Stimulated activated effector memory CD8-positive, alpha-beta T cell treated with anti-CD3 and anti-CD28 coated beads, Interleukin-12 subunit alpha, Interleukin-12 subunit beta, amount 100 ng/mL, for 72 hours (primary cell): ENCODE results near the gene PRSS56.
A peak's percentile ranks its signal among the peaks of the same experiment; 100 is the strongest.

Experiments
- ATAC-seq: fragments of 150-1000 bp; cut with Tn5 transposase; 2 replicates; pipeline ENCODE4 v1.10.0; 2021
- DNase-seq, 2 donors: peaks; one replicate each; pipeline ENCODE4 v3.0.0; 2021 to 2022; ENCODE audit warnings: low spot score in 2 of 2
- H3K27ac Mint-ChIP-seq: one replicate; pipeline ENCODE4 v1.8.0; 2022; ENCODE audit warnings: mild to moderate bottlenecking, mixed read lengths
- H3K36me3 Mint-ChIP-seq: one replicate; pipeline ENCODE4 v1.8.0; 2022; ENCODE audit warnings: mild to moderate bottlenecking, mixed read lengths
- H3K4me1 Mint-ChIP-seq: one replicate; pipeline ENCODE4 v1.8.0; 2022; ENCODE audit warnings: mixed read lengths
- H3K4me3 Mint-ChIP-seq: one replicate; pipeline ENCODE4 v1.8.0; 2022; ENCODE audit warnings: mild to moderate bottlenecking, mixed read lengths
- H3K9me3 Mint-ChIP-seq: one replicate; pipeline ENCODE4 v1.8.0; 2022; ENCODE audit warnings: mixed read lengths

Gene PRSS56

GRCh38 chr2:232492963-232493700 is 27.1 kb upstream of the PRSS56 start:
- peak overlapping the region; percentile 46 for H3K27ac Mint-ChIP-seq
- ATAC-seq (no peak), DNase-seq (no peak)
- no peak overlapping the region for H3K4me3 Mint-ChIP-seq
- H3K36me3 Mint-ChIP-seq: no peaks in the 10 kb centered on the region
- no peaks in the 10 kb centered on the region for H3K4me1 Mint-ChIP-seq
- H3K9me3 Mint-ChIP-seq: no peaks in the 10 kb centered on the region

GRCh38 chr2:232493701-232494474 is 26.3 kb upstream of the PRSS56 start:
- Mint-ChIP-seq H3K4me1 (no peaks in the 10 kb centered on the region), H3K36me3 (no peaks in the 10 kb centered on the region), H3K9me3 (no peaks in the 10 kb centered on the region), H3K4me3 (no peak overlapping the region), H3K27ac (no peak overlapping the region)
- ATAC-seq: no peak
- no peak for DNase-seq

GRCh38 chr2:232494542-232494941 is 25.6 kb upstream of the PRSS56 start:
- DNase-seq: no peak
- no peaks in the 10 kb centered on the region for H3K36me3 Mint-ChIP-seq
- no peaks in the 10 kb centered on the region for H3K4me1 Mint-ChIP-seq
- no peak overlapping the region for H3K4me3 Mint-ChIP-seq
- no peaks in the 10 kb centered on the region for H3K9me3 Mint-ChIP-seq
- no peak for ATAC-seq
- H3K27ac Mint-ChIP-seq: no peak overlapping the region

- Mint-ChIP-seq H3K27ac (no peak overlapping the region), H3K36me3 (no peaks in the 10 kb centered on the region)
- ATAC-seq: no peak
Observed at GRCh38 chr2:232495292-232495691, 24.9 kb upstream of the PRSS56 start.

GRCh38 chr2:232496501-232497270 is 23.5 kb upstream of the PRSS56 start:
- H3K9me3 Mint-ChIP-seq: no peaks in the 10 kb centered on the region
- no peak overlapping the region for H3K4me3 Mint-ChIP-seq
- no peaks in the 10 kb centered on the region for H3K4me1 Mint-ChIP-seq
- DNase-seq: no peak
- no peaks in the 10 kb centered on the region for H3K36me3 Mint-ChIP-seq
- no peak overlapping the region for H3K27ac Mint-ChIP-seq
- ATAC-seq: no peak

More at GRCh38 chr2:232495292-232495691, 24.9 kb upstream of the PRSS56 start:
- no peak for DNase-seq
- no peak overlapping the region for H3K4me3 Mint-ChIP-seq
- no peaks in the 10 kb centered on the region for H3K4me1 Mint-ChIP-seq
- no peaks in the 10 kb centered on the region for H3K9me3 Mint-ChIP-seq

GRCh38 chr2:232497348-232497747 is 22.8 kb upstream of the PRSS56 start:
- ATAC-seq: no peak
- Mint-ChIP-seq H3K9me3 (no peaks in the 10 kb centered on the region), H3K27ac (no peak overlapping the region), H3K36me3 (no peaks in the 10 kb centered on the region), H3K4me1 (peaks cover 1% of the 10 kb centered on the region), H3K4me3 (no peak overlapping the region)
- no peak for DNase-seq

GRCh38 chr2:232498452-232498851 is 21.7 kb upstream of the PRSS56 start:
- no peak for ATAC-seq
- Mint-ChIP-seq H3K4me3 (no peak overlapping the region), H3K27ac (no peak overlapping the region), H3K9me3 (no peaks in the 10 kb centered on the region), H3K4me1 (peaks cover 6% of the 10 kb centered on the region), H3K36me3 (no peaks in the 10 kb centered on the region)
- no peak for DNase-seq

GRCh38 chr2:232501331-232501771 is 18.8 kb upstream of the PRSS56 start:
- Mint-ChIP-seq H3K36me3 (no peaks in the 10 kb centered on the region), H3K4me3 (no peak overlapping the region), H3K27ac (no peak overlapping the region), H3K9me3 (no peaks in the 10 kb centered on the region), H3K4me1 (peaks cover 17% of the 10 kb centered on the region)
- ATAC-seq (no peak), DNase-seq (no peak)

- H3K27ac Mint-ChIP-seq: no peak overlapping the region
- no peaks in the 10 kb centered on the region for H3K36me3 Mint-ChIP-seq
- ATAC-seq (no peak), DNase-seq (no peak)
- no peaks in the 10 kb centered on the region for H3K9me3 Mint-ChIP-seq
- H3K4me1 Mint-ChIP-seq: peaks cover 17% of the 10 kb centered on the region
- H3K4me3 Mint-ChIP-seq: no peak overlapping the region
Observed at GRCh38 chr2:232501794-232502390, 18.3 kb upstream of the PRSS56 start.

GRCh38 chr2:232502511-232502910 is 17.7 kb upstream of the PRSS56 start:
- no peak for ATAC-seq
- no peak overlapping the region for H3K27ac Mint-ChIP-seq
- H3K36me3 Mint-ChIP-seq: no peaks in the 10 kb centered on the region
- H3K9me3 Mint-ChIP-seq: no peaks in the 10 kb centered on the region
- peak overlapping the region; percentile 60 for H3K4me3 Mint-ChIP-seq
- DNase-seq: no peak
- peaks cover 17% of the 10 kb centered on the region for H3K4me1 Mint-ChIP-seq

GRCh38 chr2:232502911-232503808 is 17.0 kb upstream of the PRSS56 start:
- no peak overlapping the region for H3K27ac Mint-ChIP-seq
- H3K36me3 Mint-ChIP-seq: no peaks in the 10 kb centered on the region
- H3K4me3 Mint-ChIP-seq: peak overlapping the region; percentile 60
- peaks cover 17% of the 10 kb centered on the region for H3K4me1 Mint-ChIP-seq
- H3K9me3 Mint-ChIP-seq: no peaks in the 10 kb centered on the region
- DNase-seq (peak in 1 of 2 donors; percentile 32), ATAC-seq (peak; percentile 26)

- ATAC-seq (no peak), DNase-seq (no peak)
- no peaks in the 10 kb centered on the region for H3K9me3 Mint-ChIP-seq
- peak overlapping the region; percentile 60 for H3K4me3 Mint-ChIP-seq
- H3K27ac Mint-ChIP-seq: no peak overlapping the region
- no peaks in the 10 kb centered on the region for H3K36me3 Mint-ChIP-seq
- peaks cover 17% of the 10 kb centered on the region for H3K4me1 Mint-ChIP-seq
Observed at GRCh38 chr2:232503809-232504323, 16.3 kb upstream of the PRSS56 start.

- ATAC-seq: no peak
- no peak for DNase-seq
- Mint-ChIP-seq H3K4me3 (peak overlapping the region; percentile 60), H3K9me3 (no peaks in the 10 kb centered on the region), H3K27ac (no peak overlapping the region), H3K36me3 (no peaks in the 10 kb centered on the region), H3K4me1 (peaks cover 17% of the 10 kb centered on the region)
Observed at GRCh38 chr2:232504438-232504837, 15.8 kb upstream of the PRSS56 start.

GRCh38 chr2:232505856-232506255 is 14.3 kb upstream of the PRSS56 start:
- ATAC-seq (no peak), DNase-seq (no peak)
- peaks cover 17% of the 10 kb centered on the region for H3K4me1 Mint-ChIP-seq
- no peaks in the 10 kb centered on the region for H3K9me3 Mint-ChIP-seq
- no peak overlapping the region for H3K4me3 Mint-ChIP-seq
- H3K36me3 Mint-ChIP-seq: no peaks in the 10 kb centered on the region
- H3K27ac Mint-ChIP-seq: no peak overlapping the region
